Upper lobe of left lung (tissue), 6 donors: ENCODE measurements around the gene ARVCF. TPM values are rescaled to one million over a fixed set of nuclear protein-coding genes. Genes with fewer than 3 reads are reported as not detected.

Experiments used
- ATAC-seq, 2 donors: fragments of 200-7000 bp; cut with Tn5 transposase; one replicate each; pipeline ENCODE4 v1.9.1; 2022; ENCODE audit warnings: mild to moderate bottlenecking in 2 of 2, moderate library complexity in 2 of 2; ENCODE audit not compliant: low FRiP score in 2 of 2
- DNase-seq, 2 donors: peaks; one replicate each; pipeline ENCODE4 v3.0.0-alpha.2; 2019 to 2020
- H3K27ac ChIP-seq, 4 donors: fragments of 200-600 bp; sonication (generic); one replicate each; pipeline ENCODE4 v1.5.1; 2016 to 2019
- H3K27me3 ChIP-seq, 4 donors: fragments of 200-600 bp; sonication (generic); one replicate each; pipeline ENCODE4 v1.5.1; 2017 to 2019
- H3K36me3 ChIP-seq, 4 donors: fragments of 200-600 bp; sonication (generic); one replicate each; pipeline ENCODE4 v1.5.1; 2016 to 2019
- H3K4me1 ChIP-seq, 4 donors: fragments of 200-600 bp; sonication (generic); one replicate each; pipeline ENCODE4 v1.5.1; 2018 to 2019
- H3K4me3 ChIP-seq, 4 donors: fragments of 200-600 bp; sonication (generic); one replicate each; pipeline ENCODE4 v1.5.1; 2017 to 2019; ENCODE audit warnings: mild to moderate bottlenecking in 2 of 4, moderate library complexity in 1 of 4
- H3K9me3 ChIP-seq, 4 donors: fragments of 200-600 bp; sonication (generic); one replicate each; pipeline ENCODE4 v1.5.1; 2018 to 2019
- CTCF ChIP-seq, 6 experiments: fragments of 450-650 bp in 4 of 6; fragments of 200-600 bp in 2 of 6; sonication (generic) in 2 of 6; IDR thresholded peaks; one replicate each; pipeline ENCODE4 v1.5.1; 2016 to 2019; ENCODE audit warnings: antibody characterized with exemption in 6 of 6
- EP300 ChIP-seq, 4 donors: sonication (generic); formaldehyde crosslinking; IDR thresholded peaks; one replicate each; pipeline ENCODE4 v1.5.1; 2017; ENCODE audit warnings: antibody characterized with exemption in 4 of 4, control low read depth in 2 of 4
- POLR2A ChIP-seq, 4 donors: fragments of 450-650 bp; IDR thresholded peaks; one replicate each; pipeline ENCODE4 v1.5.1; 2016 to 2017; ENCODE audit warnings: antibody characterized with exemption in 4 of 4, mild to moderate bottlenecking in 2 of 4
- POLR2AphosphoS5 ChIP-seq, 2 donors: sonication (generic); formaldehyde crosslinking; IDR thresholded peaks; one replicate each; pipeline ENCODE4 v1.5.1; 2017; ENCODE audit warnings: antibody characterized with exemption in 2 of 2
- WGBS, 2 donors: methylation state at CpG; one replicate each; pipeline ENCODE4 v1.1.5; 2017 to 2018; 5-methylcytosine and 5-hydroxymethylcytosine counted together
- total RNA-seq, 6 donors: library from RNA; depleted of rRNA in 4 of 6; stranded (reverse); fragments of >200 nt in 4 of 6; gene quantifications; one replicate each; pipeline versions ENCODE4 v1.1.0 to v1.2.1, GENCODE V29; 2016 to 2021
- donor health status: DM: no; HTN: no; CAD: no; lungs with moderate emphysema.
- donor health status: DM: no; HTN: yes; CAD: no; lungs with severe emphysema.

The ARVCF gene
- total RNA-seq, 6 donors from 2014 or later = 18.5 to 54.5 (median 22.8) TPM

- Histone ChIP-seq H3K4me3 (no peak overlapping the region), H3K27ac (no peak overlapping the region), H3K4me1 (peaks cover 11 to 34% (median 19%) of the 10 kb centered on the region in 4 donors), H3K36me3 (peaks cover 0 to 37% (median 18%) of the 10 kb centered on the region in 4 donors), H3K27me3 (no peaks in the 10 kb centered on the region), H3K9me3 (no peaks in the 10 kb centered on the region)
- peak in 1 of 2 donors; percentile 66 for DNase-seq
- WGBS, 2 donors = 99% methylated on average over 8 to 16 of the region's 16 CpGs
- no peak for ATAC-seq
- no peak for TF ChIP-seq POLR2AphosphoS5 (IDR thresholded peaks at IDR 0.05)
- TF ChIP-seq POLR2A (IDR thresholded peaks at IDR 0.05) = no peak
- no peak for TF ChIP-seq CTCF (IDR thresholded peaks at IDR 0.05)
- TF ChIP-seq EP300 (IDR thresholded peaks at IDR 0.05) = no peak
Measured at GRCh38 chr22:19981961-19982920, 34.4 kb downstream of the ARVCF start.

- Histone ChIP-seq H3K9me3 (no peaks in the 10 kb centered on the region), H3K27me3 (no peaks in the 10 kb centered on the region), H3K4me1 (peaks cover 8 to 25% (median 15%) of the 10 kb centered on the region in 4 donors), H3K36me3 (peaks cover 0 to 37% (median 18%) of the 10 kb centered on the region in 4 donors), H3K4me3 (no peak overlapping the region), H3K27ac (no peak overlapping the region)
- DNase-seq = peak in 1 of 2 donors; percentile 77
- ATAC-seq = no peak
- TF ChIP-seq POLR2A (IDR thresholded peaks at IDR 0.05) (no peak), POLR2AphosphoS5 (IDR thresholded peaks at IDR 0.05) (no peak), EP300 (IDR thresholded peaks at IDR 0.05) (no peak), CTCF (IDR thresholded peaks at IDR 0.05) (no peak)
- WGBS, 2 donors = 80 to 91% methylated on average over 2 to 28 of the region's 33 CpGs
Measured at GRCh38 chr22:19981171-19981960, 35.3 kb downstream of the ARVCF start.

- no peaks in the 10 kb centered on the region for H3K27me3 ChIP-seq
- ATAC-seq = no peak
Measured at GRCh38 chr22:19980766-19981165, 35.9 kb downstream of the ARVCF start.

More at GRCh38 chr22:19980766-19981165, 35.9 kb downstream of the ARVCF start:
- no peak for TF ChIP-seq CTCF (IDR thresholded peaks at IDR 0.05)
- TF ChIP-seq EP300 (IDR thresholded peaks at IDR 0.05) = no peak
- TF ChIP-seq POLR2A (IDR thresholded peaks at IDR 0.05) = no peak
- TF ChIP-seq POLR2AphosphoS5 (IDR thresholded peaks at IDR 0.05) = no peak
- Histone ChIP-seq H3K36me3 (peaks cover 0 to 37% (median 18%) of the 10 kb centered on the region in 4 donors), H3K9me3 (no peaks in the 10 kb centered on the region), H3K27ac (no peak overlapping the region), H3K4me3 (no peak overlapping the region), H3K4me1 (peaks cover 2 to 19% (median 9%) of the 10 kb centered on the region in 4 donors)
- DNase-seq = no peak
- 91 to 100% methylated on average over 1 to 6 of the region's 7 CpGs for WGBS, 2 donors
